ENCODE measurements around the gene DACH1.
"Not testable (repeated sequence)": the region's sequence is repeated elsewhere in the genome, so short reads cannot be mapped to it uniquely, and the experiment has no call there.

Gene DACH1

GRCh38 chr13:71867131-71867814 is at the start of gene DACH1:
Gene DACH1 (minus strand): TSS chr13:71867204.
- H3K9me3 Mint-ChIP-seq: no peaks in the 10 kb centered on the region
- peaks cover 1% of the 10 kb centered on the region for H3K36me3 Mint-ChIP-seq (ENCODE audit: insufficient read depth)
- peaks cover 48% of the 10 kb centered on the region for H3K27me3 Mint-ChIP-seq
- no peak within 1 kb of the TSS for H3K27ac Mint-ChIP-seq (ENCODE audit: low read depth)
- H3K4me3 Mint-ChIP-seq: peak within 1 kb of the TSS; percentile 50
- DNase-seq (ENCODE audit: low spot score in 2 of 2) (no peak), ATAC-seq (replicated peaks; ENCODE audit: extremely low read depth, poor library complexity, severe bottlenecking) (no peak)
- H3K4me1 Mint-ChIP-seq: peaks cover 5% of the 10 kb centered on the region

- H3K4me3 Mint-ChIP-seq: no peak overlapping the region
- H3K36me3 Mint-ChIP-seq (ENCODE audit: insufficient read depth): no peaks in the 10 kb centered on the region
- ATAC-seq (replicated peaks; ENCODE audit: extremely low read depth, poor library complexity, severe bottlenecking) (no peak), DNase-seq (ENCODE audit: low spot score in 2 of 2) (no peak)
- peaks cover 9% of the 10 kb centered on the region for H3K9me3 Mint-ChIP-seq
- no peaks in the 10 kb centered on the region for H3K4me1 Mint-ChIP-seq
- no peaks in the 10 kb centered on the region for H3K27me3 Mint-ChIP-seq
- H3K27ac Mint-ChIP-seq (ENCODE audit: low read depth): no peak overlapping the region
Observed at GRCh38 chr13:71913717-71914116, 46.7 kb upstream of the DACH1 start.

GRCh38 chr13:71912524-71912923 is 45.5 kb upstream of the DACH1 start:
- H3K4me1 Mint-ChIP-seq: no peaks in the 10 kb centered on the region
- DNase-seq (ENCODE audit: low spot score in 2 of 2) (no peak), ATAC-seq (replicated peaks; ENCODE audit: extremely low read depth, poor library complexity, severe bottlenecking) (no peak)
- H3K36me3 Mint-ChIP-seq (ENCODE audit: insufficient read depth): no peaks in the 10 kb centered on the region
- H3K27ac Mint-ChIP-seq (ENCODE audit: low read depth): no peak overlapping the region
- no peaks in the 10 kb centered on the region for H3K27me3 Mint-ChIP-seq
- H3K9me3 Mint-ChIP-seq: peaks cover 7% of the 10 kb centered on the region
- no peak overlapping the region for H3K4me3 Mint-ChIP-seq

- no peak overlapping the region for H3K27ac Mint-ChIP-seq (ENCODE audit: low read depth)
Observed at GRCh38 chr13:71906448-71906847, 39.4 kb upstream of the DACH1 start.

GRCh38 chr13:71902676-71903075 is 35.7 kb upstream of the DACH1 start:
- Mint-ChIP-seq H3K27ac (ENCODE audit: low read depth) (no peak overlapping the region), H3K4me1 (no peaks in the 10 kb centered on the region), H3K36me3 (ENCODE audit: insufficient read depth) (no peaks in the 10 kb centered on the region), H3K27me3 (no peaks in the 10 kb centered on the region), H3K4me3 (no peak overlapping the region), H3K9me3 (peaks cover 26% of the 10 kb centered on the region)
- ATAC-seq (replicated peaks; ENCODE audit: extremely low read depth, poor library complexity, severe bottlenecking) (no peak), DNase-seq (ENCODE audit: low spot score in 2 of 2) (no peak)

More at GRCh38 chr13:71906448-71906847, 39.4 kb upstream of the DACH1 start:
- H3K4me1 Mint-ChIP-seq: no peaks in the 10 kb centered on the region
- H3K27me3 Mint-ChIP-seq: no peaks in the 10 kb centered on the region
- H3K4me3 Mint-ChIP-seq: no peak overlapping the region
- H3K36me3 Mint-ChIP-seq (ENCODE audit: insufficient read depth): no peaks in the 10 kb centered on the region
- ATAC-seq (replicated peaks; ENCODE audit: extremely low read depth, poor library complexity, severe bottlenecking): no peak
- H3K9me3 Mint-ChIP-seq: peaks cover 15% of the 10 kb centered on the region
- no peak for DNase-seq (ENCODE audit: low spot score in 2 of 2)

- not testable (repeated sequence) for ATAC-seq (replicated peaks; ENCODE audit: extremely low read depth, poor library complexity, severe bottlenecking); H3K4me1 Mint-ChIP-seq; H3K27me3 Mint-ChIP-seq; H3K4me3 Mint-ChIP-seq; DNase-seq (ENCODE audit: low spot score in 2 of 2); H3K36me3 Mint-ChIP-seq (ENCODE audit: insufficient read depth); H3K27ac Mint-ChIP-seq (ENCODE audit: low read depth)
- peaks cover 11% of the 10 kb centered on the region for H3K9me3 Mint-ChIP-seq
Observed at GRCh38 chr13:71893506-71893905, 26.5 kb upstream of the DACH1 start.

- H3K27ac Mint-ChIP-seq (ENCODE audit: low read depth): no peak overlapping the region
- H3K4me1 Mint-ChIP-seq: no peaks in the 10 kb centered on the region
- DNase-seq (ENCODE audit: low spot score in 2 of 2) (no peak), ATAC-seq (replicated peaks; ENCODE audit: extremely low read depth, poor library complexity, severe bottlenecking) (no peak)
- no peak overlapping the region for H3K4me3 Mint-ChIP-seq
- no peaks in the 10 kb centered on the region for H3K27me3 Mint-ChIP-seq
- no peaks in the 10 kb centered on the region for H3K36me3 Mint-ChIP-seq (ENCODE audit: insufficient read depth)
- peaks cover 17% of the 10 kb centered on the region for H3K9me3 Mint-ChIP-seq
Observed at GRCh38 chr13:71886880-71887279, 19.9 kb upstream of the DACH1 start.

- no peaks in the 10 kb centered on the region for H3K27me3 Mint-ChIP-seq
- no peak for DNase-seq (ENCODE audit: low spot score in 2 of 2)
- no peak overlapping the region for H3K27ac Mint-ChIP-seq (ENCODE audit: low read depth)
- H3K36me3 Mint-ChIP-seq (ENCODE audit: insufficient read depth): no peaks in the 10 kb centered on the region
- no peaks in the 10 kb centered on the region for H3K4me1 Mint-ChIP-seq
- peaks cover 23% of the 10 kb centered on the region for H3K9me3 Mint-ChIP-seq
- ATAC-seq (replicated peaks; ENCODE audit: extremely low read depth, poor library complexity, severe bottlenecking): no peak
- H3K4me3 Mint-ChIP-seq: no peak overlapping the region
Observed at GRCh38 chr13:71882120-71882519, 15.1 kb upstream of the DACH1 start.

- Mint-ChIP-seq H3K27me3 (no peaks in the 10 kb centered on the region), H3K9me3 (peaks cover 25% of the 10 kb centered on the region), H3K4me1 (no peaks in the 10 kb centered on the region), H3K4me3 (no peak overlapping the region), H3K27ac (ENCODE audit: low read depth) (no peak overlapping the region), H3K36me3 (ENCODE audit: insufficient read depth) (no peaks in the 10 kb centered on the region)
- ATAC-seq (replicated peaks; ENCODE audit: extremely low read depth, poor library complexity, severe bottlenecking): no peak
- no peak for DNase-seq (ENCODE audit: low spot score in 2 of 2)
Observed at GRCh38 chr13:71880753-71881541, 13.9 kb upstream of the DACH1 start.

- no peaks in the 10 kb centered on the region for H3K27me3 Mint-ChIP-seq
- no peak overlapping the region for H3K27ac Mint-ChIP-seq (ENCODE audit: low read depth)
- H3K4me1 Mint-ChIP-seq: no peaks in the 10 kb centered on the region
- no peak overlapping the region for H3K4me3 Mint-ChIP-seq
- DNase-seq (ENCODE audit: low spot score in 2 of 2): no peak
- H3K36me3 Mint-ChIP-seq (ENCODE audit: insufficient read depth): no peaks in the 10 kb centered on the region
- no peak for ATAC-seq (replicated peaks; ENCODE audit: extremely low read depth, poor library complexity, severe bottlenecking)
- H3K9me3 Mint-ChIP-seq: peaks cover 25% of the 10 kb centered on the region
Observed at GRCh38 chr13:71879808-71880344, 12.9 kb upstream of the DACH1 start.

GRCh38 chr13:71879129-71879535 is 12.1 kb upstream of the DACH1 start:
- Mint-ChIP-seq H3K4me1 (no peaks in the 10 kb centered on the region), H3K27ac (ENCODE audit: low read depth) (no peak overlapping the region), H3K27me3 (no peaks in the 10 kb centered on the region), H3K4me3 (no peak overlapping the region), H3K36me3 (ENCODE audit: insufficient read depth) (no peaks in the 10 kb centered on the region), H3K9me3 (peaks cover 24% of the 10 kb centered on the region)
- DNase-seq (ENCODE audit: low spot score in 2 of 2) (no peak), ATAC-seq (replicated peaks; ENCODE audit: extremely low read depth, poor library complexity, severe bottlenecking) (no peak)

- Mint-ChIP-seq H3K27ac (ENCODE audit: low read depth) (no peak overlapping the region), H3K9me3 (peaks cover 20% of the 10 kb centered on the region), H3K4me1 (no peaks in the 10 kb centered on the region), H3K4me3 (no peak overlapping the region), H3K36me3 (ENCODE audit: insufficient read depth) (no peaks in the 10 kb centered on the region), H3K27me3 (no peaks in the 10 kb centered on the region)
- ATAC-seq (replicated peaks; ENCODE audit: extremely low read depth, poor library complexity, severe bottlenecking) (no peak), DNase-seq (ENCODE audit: low spot score in 2 of 2) (no peak)
Observed at GRCh38 chr13:71877256-71877653, 10.3 kb upstream of the DACH1 start.
